K562 (cell line): ENCODE measurements around the gene TRAP1. TPM values are rescaled to one million over a fixed set of nuclear protein-coding genes. Genes with fewer than 3 reads are reported as not detected.

Experiments used
- ATAC-seq: fragments of 200-7000 bp; cut with Tn5 transposase; 3 replicates; pipeline ENCODE4 v1.9.1; 2020; ENCODE audit warnings: moderate library complexity
- BruUV-seq: library from RNA; stranded (reverse); fragments of 400-500 nt; replicated peaks from 2 replicates; lab custom pipeline; 2021; lab: Mats Ljungman, UMichigan
- CTCF ChIA-PET: fragments of 300-600 bp; formaldehyde crosslinking; extraction: SDS; loops from one replicate; lab custom pipeline; 2021; ENCODE audit warnings: low intra/inter-chr PET ratio; lab: Yijun Ruan, JAX
- POLR2A ChIA-PET: fragments of 300-600, 350-650 bp; sonication (Branson Sonifier 250); formaldehyde crosslinking; extraction: SDS; loops from one replicate; lab custom pipeline; 2021; ENCODE audit warnings: antibody characterized with exemption, inconsistent platforms; lab: Yijun Ruan, JAX
- DNase-seq, 4 experiments: peaks; one replicate each; pipeline versions ENCODE4 v3.0.0 to v3.0.0-alpha.2; 2011 to 2018; ENCODE audit warnings: low spot score in 3 of 4, mixed read lengths in 3 of 4; ENCODE audit errors: extremely low read depth in 1 of 4
- FAIRE-seq: peaks from 2 replicates; lab custom pipeline; 2011; peaks lifted over from hg19 to GRCh38; lab: Jason Lieb, UNC
- H2AFZ ChIP-seq: 2 replicates; pipeline ENCODE4 v1.6.0; 2011; ENCODE audit warnings: low read depth, low read length, control low read depth, inconsistent platforms
- H3K27ac ChIP-seq: fragments of 200-600 bp; 3 replicates; pipeline ENCODE4 v1.8.0; 2011; ENCODE audit warnings: low read depth, mild to moderate bottlenecking, control low read depth, inconsistent platforms, low read length, moderate library complexity, mixed read lengths; ENCODE audit errors: extremely low read depth
- H3K27me3 ChIP-seq, 2 experiments: fragments of 300-600 bp in 1 of 2; 2 replicates in 1 of 2; 3 replicates in 1 of 2; pipeline versions ENCODE4 v1.6.0 to v1.8.0; 2011; ENCODE audit warnings: inconsistent platforms in 2 of 2, low read length in 2 of 2, mild to moderate bottlenecking in 1 of 2, mixed read lengths in 1 of 2, moderate library complexity in 1 of 2; ENCODE audit not compliant: control insufficient read depth in 2 of 2, insufficient read depth in 2 of 2
- H3K36me3 ChIP-seq: fragments of 300-600 bp; 3 replicates; pipeline ENCODE4 v1.8.0; 2011; ENCODE audit warnings: mild to moderate bottlenecking, low read length, inconsistent platforms; ENCODE audit not compliant: control insufficient read depth, insufficient read depth
- H3K4me1 ChIP-seq, 2 experiments: fragments of 200-600 bp in 1 of 2; replicated peaks in 1 of 2; 2 replicates in 1 of 2; 3 replicates in 1 of 2; pipeline versions ENCODE4 v1.5.1 to v1.8.0; 2011; ENCODE audit warnings: inconsistent platforms in 2 of 2, low read length in 2 of 2, mild to moderate bottlenecking in 1 of 2, mixed read lengths in 1 of 2, moderate library complexity in 1 of 2; ENCODE audit not compliant: control insufficient read depth in 2 of 2, insufficient read depth in 2 of 2
- H3K4me2 ChIP-seq: 2 replicates; pipeline ENCODE4 v1.6.1; 2011; ENCODE audit warnings: low read length, control low read depth, inconsistent platforms, mixed read lengths; ENCODE audit not compliant: insufficient read depth
- H3K4me3 ChIP-seq: fragments of 200-600 bp; sonication (generic), shearing (Covaris generic); 2 replicates; pipeline ENCODE4 v1.5.1; 2016; ENCODE audit warnings: control low read depth, inconsistent platforms
- H3K79me2 ChIP-seq: fragments of 200-600 bp; 3 replicates; pipeline ENCODE4 v1.8.0; 2011; ENCODE audit warnings: low read length, inconsistent platforms; ENCODE audit not compliant: control insufficient read depth, insufficient read depth
- H3K9ac ChIP-seq, 2 experiments: 2 replicates each; pipeline versions ENCODE4 v1.6.0 to v1.6.1; 2011; ENCODE audit warnings: low read depth in 2 of 2, low read length in 2 of 2, control low read depth in 1 of 2, inconsistent platforms in 1 of 2, mild to moderate bottlenecking in 1 of 2, mixed read lengths in 1 of 2; ENCODE audit not compliant: insufficient read depth in 1 of 2
- H3K9me1 ChIP-seq: one replicate; pipeline ENCODE4 v1.6.0; 2011; ENCODE audit warnings: inconsistent platforms, mild to moderate bottlenecking, low read length, moderate library complexity; ENCODE audit not compliant: control insufficient read depth, insufficient read depth
- H3K9me3 ChIP-seq: replicated peaks from 2 replicates; pipeline ENCODE4 v1.5.1; 2011; ENCODE audit warnings: low read depth, low read length, inconsistent platforms; ENCODE audit not compliant: control insufficient read depth, insufficient read depth
- H4K20me1 ChIP-seq: replicated peaks from 2 replicates; pipeline ENCODE4 v1.6.1; 2011; ENCODE audit warnings: low read length, inconsistent platforms, mixed read lengths; ENCODE audit not compliant: control insufficient read depth, insufficient read depth
- HIVEP1 ChIP-seq: fragments of 250-450 bp; sonication (Bioruptor Pico); IDR thresholded peaks from 2 replicates; pipeline ENCODE4 v1.4.0; 2020; ENCODE audit warnings: mild to moderate bottlenecking
- PCBP1 ChIP-seq: fragments of 200-400 bp; formaldehyde crosslinking; IDR thresholded peaks from 2 replicates; pipeline ENCODE4 v1.6.1; 2018; ENCODE audit warnings: mild to moderate bottlenecking, low read depth, low read length; ENCODE audit not compliant: poor library complexity, severe bottlenecking
- POLR2G ChIP-seq: fragments of 200-400 bp; formaldehyde crosslinking; IDR thresholded peaks from 2 replicates; pipeline ENCODE4 v1.6.1; 2017; ENCODE audit warnings: low read depth, mild to moderate bottlenecking, antibody characterized with exemption, low read length, moderate library complexity
- RBM22 ChIP-seq: fragments of 200-400 bp; formaldehyde crosslinking; IDR thresholded peaks from 2 replicates; pipeline ENCODE4 v1.6.1; 2018; ENCODE audit warnings: low read length, low read depth; ENCODE audit not compliant: poor library complexity, severe bottlenecking
- WGBS: fragments of 100-300 bp; shearing (Covaris generic); methylation state at CpG from one replicate; pipeline ENCODE4 v1.1.6; 2016; ENCODE audit warnings: low coverage, mixed read lengths; ENCODE audit not compliant: insufficient coverage; ENCODE audit errors: missing lambda C conversion rate; 5-methylcytosine and 5-hydroxymethylcytosine counted together
- in situ Hi-C: fragments of 300-500 bp; cut with MboI; formaldehyde crosslinking; loops from 4 replicates; pipeline ENCODE4 v1.15.0; 2018; ENCODE audit warnings: inconsistent platforms, mixed read lengths
- intact Hi-C: fragments of 100-400 bp; cut with micrococcal nuclease; formaldehyde crosslinking; loops from 2 replicates; pipeline ENCODE4 v1.14.2; 2022
- polyA plus RNA-seq, 8 experiments: library from polyadenylated mRNA; depleted of rRNA in 4 of 8; stranded (reverse) in 5 of 8; unstranded in 3 of 8; fragments of >200 nt; fragmentation: Nextera tagmentation in 2 of 8; fragmentation: Illumina TruSeq in 1 of 8; extraction: Ambion mirVana in 2 of 8; extraction: Trizol in 1 of 8; gene quantifications; 2 replicates each; pipeline versions ENCODE4 v1.2.1 to v1.2.3, GENCODE V29; 2011 to 2014; ENCODE audit warnings: inconsistent platforms in 1 of 8, missing spikeins in 1 of 8
- total RNA-seq, 7 experiments: library from RNA; depleted of rRNA in 6 of 7; stranded (reverse); fragments of >200 nt in 6 of 7; fragmentation: Illumina TruSeq in 2 of 7; extraction: Trizol in 2 of 7; gene quantifications; 2 replicates each; pipeline versions ENCODE4 v1.2.1 to v1.2.3, GENCODE V29; 2011 to 2021; ENCODE audit warnings: low replicate concordance in 1 of 7

TRAP1 gene
- total and polyA plus RNA-seq, 9 of the 15 experiments (the other 6 are each of a cell fraction or from before 2014, with no cell fraction given) = 19.1 to 436 (median 301) TPM

GRCh38 chr16:3727806-3728381 lies 10.6 kb upstream of the TRAP1 start:
- H3K9me1 ChIP-seq = no peaks in the 10 kb centered on the region
- H3K4me1 ChIP-seq = peaks cover 0 to 11% of the 10 kb centered on the region in 2 experiments; a peak in 1 of 5 replicates
- no peaks in the 10 kb centered on the region for H3K9me3 ChIP-seq
- no peak for DNase-seq
- no peaks in the 10 kb centered on the region for H3K79me2 ChIP-seq
- CTCF ChIA-PET = no interaction called here
- H3K4me2 ChIP-seq = no peak overlapping the region
- in situ Hi-C loops = no loop called here
- H3K27me3 ChIP-seq = no peaks in the 10 kb centered on the region
- H3K9ac ChIP-seq = peak overlapping the region in 1 of 2 experiments; percentile 45; a peak in 1 of 4 replicates
- BruUV-seq = no TSS peak
- peaks cover 53% of the 10 kb centered on the region; the same call in 2 of the 3 replicates for H3K36me3 ChIP-seq
- TF ChIP-seq HIVEP1 (CRISPR knock-in tag) = no peak
- TF ChIP-seq RBM22 = peak; percentile 88
- peak; percentile 23 for TF ChIP-seq PCBP1
- TF ChIP-seq POLR2G = 0 out of 2 replicates have a peak, but pooled peaks have one; percentile 24
- TF ChIP-seq, all 486 proteins: peak for 3
- no peak overlapping the region for H3K27ac ChIP-seq
- POLR2A ChIA-PET = interaction anchor here (1.3 kb wide), 1 partner anchor 10 kb away, joined by 6 read pairs; the partner anchor contains the start of gene TRAP1
- intact Hi-C loops = no loop called here
- no peak overlapping the region for H2AFZ ChIP-seq
- H3K4me3 ChIP-seq = no peak overlapping the region
- H4K20me1 ChIP-seq = no peaks in the 10 kb centered on the region; the same call in 1 of the 2 replicates
- WGBS = 92% methylated on average over 18 of the region's 21 CpGs
- no peak for FAIRE-seq
- no peak for ATAC-seq
